Tibial artery (tissue), 4 donors: Measurements from ENCODE around the gene PAFAH2.

Experiments
- DNase-seq, 2 donors: peaks; one replicate each; pipeline ENCODE4 v3.0.0-alpha.2; 2019
- H3K27ac ChIP-seq, 2 donors: fragments of 200-600 bp; sonication (generic) in 1 of 2; 1 replicate in 1 of 2; 2 replicates in 1 of 2; pipeline ENCODE4 v1.5.1; 2018 to 2019; ENCODE audit warnings: mild to moderate bottlenecking in 1 of 2
- H3K27me3 ChIP-seq, 2 donors: fragments of 200-600 bp; sonication (generic) in 1 of 2; one replicate each; pipeline versions ENCODE4 v1.5.1 to v1.6.0; 2016 to 2019
- H3K36me3 ChIP-seq, 3 donors: fragments of 200-600 bp; sonication (generic) in 2 of 3; one replicate each; pipeline ENCODE4 v1.5.1; 2016 to 2019; ENCODE audit warnings: mild to moderate bottlenecking in 2 of 3
- H3K4me1 ChIP-seq, 4 donors: fragments of 200-600 bp; sonication (generic) in 2 of 4; 1 replicate in 3 of 4; 2 replicates in 1 of 4; pipeline ENCODE4 v1.5.1; 2016 to 2019
- H3K4me3 ChIP-seq, 2 donors: fragments of 200-600 bp; sonication (generic) in 1 of 2; 1 replicate in 1 of 2; 2 replicates in 1 of 2; pipeline ENCODE4 v1.5.1; 2018 to 2019; ENCODE audit warnings: mild to moderate bottlenecking in 2 of 2
- H3K9me3 ChIP-seq, 3 donors: fragments of 200-600 bp; sonication (generic) in 1 of 3; one replicate each; pipeline ENCODE4 v1.5.1; 2016 to 2019
- CTCF ChIP-seq, 2 experiments: fragments of 200-600 bp in 1 of 2; fragments of 450-650 bp in 1 of 2; IDR thresholded peaks; one replicate each; pipeline ENCODE4 v1.5.1; 2017 to 2019; ENCODE audit warnings: antibody characterized with exemption in 2 of 2, mild to moderate bottlenecking in 1 of 2, moderate library complexity in 1 of 2
- intact Hi-C: fragments of 100-400 bp; cut with DNase I; formaldehyde crosslinking; loops from one replicate; pipeline ENCODE4 v1.15.0; 2023; ENCODE audit warnings: low total_unique reads

The PAFAH2 gene

GRCh38 chr1:25999041-25999800 lies 1.4 kb upstream of the PAFAH2 start:
- no peaks in the 10 kb centered on the region for H3K36me3 ChIP-seq
- H3K4me3 ChIP-seq = no peak overlapping the region
- TF ChIP-seq CTCF (IDR thresholded peaks at IDR 0.05) = no peak
- no peak overlapping the region for H3K27ac ChIP-seq
- no peak for DNase-seq
- intact Hi-C loops = loop anchor here (5.0 to 10.0 kb wide), 2 partner anchors 177 to 384 kb away; partner anchors contain the start of gene MAN1C1
- H3K9me3 ChIP-seq = no peaks in the 10 kb centered on the region
- H3K4me1 ChIP-seq = peaks cover 0 to 20% (median 11%) of the 10 kb centered on the region in 4 donors
- no peaks in the 10 kb centered on the region for H3K27me3 ChIP-seq

- Histone ChIP-seq H3K27me3 (no peaks in the 10 kb centered on the region), H3K4me3 (peak overlapping the region; percentile 63 to 71), H3K4me1 (peaks cover 0 to 20% (median 11%) of the 10 kb centered on the region in 4 donors), H3K9me3 (no peaks in the 10 kb centered on the region), H3K27ac (peak overlapping the region; percentile 79 to 81), H3K36me3 (no peaks in the 10 kb centered on the region)
- DNase-seq = peak in 1 of 2 donors; percentile 73
- intact Hi-C loops = loop anchor here (5.0 to 10.0 kb wide), 2 partner anchors 175 to 382 kb away; partner anchors contain the start of gene MAN1C1
- no peak for TF ChIP-seq CTCF (IDR thresholded peaks at IDR 0.05)
These were observed 666 bp downstream of the PAFAH2 start for GRCh38 chr1:25996966-25997827.

GRCh38 chr1:25994402-25995150 lies 3.3 kb downstream of the PAFAH2 start:
- H3K27ac ChIP-seq = no peak overlapping the region
- no peak for DNase-seq
- intact Hi-C loops = loop anchor here (5.0 to 10.0 kb wide), 2 partner anchors 172 to 380 kb away; partner anchors contain the start of gene MAN1C1

GRCh38 chr1:25993197-25993951 lies 4.5 kb downstream of the PAFAH2 start:
- TF ChIP-seq CTCF (IDR thresholded peaks at IDR 0.05) = no peak
- Histone ChIP-seq H3K36me3 (peaks cover 0 to 23% (median 7%) of the 10 kb centered on the region in 3 donors), H3K4me3 (no peak overlapping the region), H3K27ac (no peak overlapping the region), H3K27me3 (no peaks in the 10 kb centered on the region), H3K9me3 (no peaks in the 10 kb centered on the region), H3K4me1 (peaks cover 0 to 16% (median 9%) of the 10 kb centered on the region in 4 donors)
- peak in 1 of 2 donors; percentile 9 for DNase-seq
- intact Hi-C loops = loop anchor here (10.0 kb wide), 1 partner anchor 379 kb away; the partner anchor contains the start of gene MAN1C1

More at GRCh38 chr1:25994402-25995150, 3.3 kb downstream of the PAFAH2 start:
- H3K9me3 ChIP-seq = no peaks in the 10 kb centered on the region
- TF ChIP-seq CTCF (IDR thresholded peaks at IDR 0.05) = no peak
- peaks cover 0 to 20% (median 11%) of the 10 kb centered on the region in 4 donors for H3K4me1 ChIP-seq
- H3K27me3 ChIP-seq = no peaks in the 10 kb centered on the region
- H3K4me3 ChIP-seq = no peak overlapping the region
- H3K36me3 ChIP-seq = peaks cover 0 to 13% (median 2%) of the 10 kb centered on the region in 3 donors
